Activated naive CD4-positive, alpha-beta T cell treated with anti-CD3 and anti-CD28 coated beads for 36 hours (primary cell): ENCODE results near the gene HEXD. TPM values are rescaled to one million over a fixed set of nuclear protein-coding genes. Genes with fewer than 3 reads are reported as not detected.

Experiments
- CTCF ChIA-PET: fragments of 350-600 bp; sonication (Branson Sonifier 250); formaldehyde crosslinking; loops from one replicate; lab custom pipeline; 2021; ENCODE audit warnings: antibody characterized with exemption; lab: Charles Lee
- DNase-seq: peaks from one replicate; pipeline ENCODE4 v3.0.0-alpha.2; 2020
- H3K27ac Mint-ChIP-seq: one replicate; pipeline ENCODE4 v1.8.0; 2021; ENCODE audit warnings: mild to moderate bottlenecking, mixed read lengths
- H3K27me3 Mint-ChIP-seq: one replicate; pipeline ENCODE4 v1.8.0; 2021; ENCODE audit warnings: low read depth, mixed read lengths
- H3K36me3 Mint-ChIP-seq: one replicate; pipeline ENCODE4 v1.8.0; 2021; ENCODE audit warnings: low read depth, mixed read lengths
- H3K4me1 Mint-ChIP-seq: one replicate; pipeline ENCODE4 v1.8.0; 2021; ENCODE audit warnings: low read depth, mixed read lengths
- H3K4me3 Mint-ChIP-seq: one replicate; pipeline ENCODE4 v1.8.0; 2021; ENCODE audit warnings: mild to moderate bottlenecking, moderate library complexity, mixed read lengths
- H3K9me3 Mint-ChIP-seq: one replicate; pipeline ENCODE4 v1.8.0; 2021; ENCODE audit warnings: mixed read lengths
- intact Hi-C: fragments of 100-400 bp; cut with micrococcal nuclease; formaldehyde crosslinking; loops from one replicate; pipeline ENCODE4 v1.15.1; 2023
- total RNA-seq, 2 experiments: library from RNA; stranded (reverse); gene quantifications; one replicate each; pipeline ENCODE4 v1.2.3, GENCODE V29; 2021

Gene HEXD
- total RNA-seq, 2 experiments from 2014 or later = 22.4 to 26.3 TPM

- Mint-ChIP-seq H3K4me3 (no peak overlapping the region), H3K36me3 (peaks cover 6% of the 10 kb centered on the region), H3K27ac (no peak overlapping the region), H3K9me3 (no peaks in the 10 kb centered on the region), H3K4me1 (peaks cover 3% of the 10 kb centered on the region), H3K27me3 (no peaks in the 10 kb centered on the region)
- intact Hi-C loops = no loop called here
- DNase-seq = no peak
- CTCF ChIA-PET = no interaction called here
These were observed 71.0 kb downstream of the HEXD start for GRCh38 chr17:82489117-82489516.

GRCh38 chr17:82489851-82490511 lies 71.8 kb downstream of the HEXD start:
- Mint-ChIP-seq H3K4me1 (peaks cover 11% of the 10 kb centered on the region), H3K36me3 (peaks cover 6% of the 10 kb centered on the region), H3K4me3 (no peak overlapping the region), H3K27ac (no peak overlapping the region), H3K27me3 (no peaks in the 10 kb centered on the region), H3K9me3 (no peaks in the 10 kb centered on the region)
- intact Hi-C loops = loop anchor here (10.0 kb wide), 2 partner anchors 265 to 375 kb away; partner anchors contain the start of gene TBCD
- CTCF ChIA-PET = no interaction called here
- DNase-seq = no peak

- H3K27me3 Mint-ChIP-seq = no peaks in the 10 kb centered on the region
- no peak overlapping the region for H3K4me3 Mint-ChIP-seq
- DNase-seq = no peak
- CTCF ChIA-PET = no interaction called here
- H3K27ac Mint-ChIP-seq = no peak overlapping the region
- intact Hi-C loops = loop anchor here (10.0 kb wide), 2 partner anchors 264 to 374 kb away; partner anchors contain the start of gene TBCD
- no peaks in the 10 kb centered on the region for H3K9me3 Mint-ChIP-seq
- peaks cover 3% of the 10 kb centered on the region for H3K36me3 Mint-ChIP-seq
- H3K4me1 Mint-ChIP-seq = peaks cover 11% of the 10 kb centered on the region
These were observed 72.5 kb downstream of the HEXD start for GRCh38 chr17:82490512-82491195.

- no peak overlapping the region for H3K27ac Mint-ChIP-seq
- H3K4me1 Mint-ChIP-seq = peaks cover 11% of the 10 kb centered on the region
- H3K9me3 Mint-ChIP-seq = no peaks in the 10 kb centered on the region
- no peaks in the 10 kb centered on the region for H3K27me3 Mint-ChIP-seq
- CTCF ChIA-PET = no interaction called here
- peaks cover 2% of the 10 kb centered on the region for H3K36me3 Mint-ChIP-seq
- no peak overlapping the region for H3K4me3 Mint-ChIP-seq
- intact Hi-C loops = loop anchor here (10.0 kb wide), 2 partner anchors 264 to 374 kb away; partner anchors contain the start of gene TBCD
- DNase-seq = no peak
These were observed 73.0 kb downstream of the HEXD start for GRCh38 chr17:82491196-82491530.

GRCh38 chr17:82491533-82491932 lies 73.4 kb downstream of the HEXD start:
- Mint-ChIP-seq H3K4me3 (no peak overlapping the region), H3K27me3 (no peaks in the 10 kb centered on the region), H3K4me1 (peaks cover 13% of the 10 kb centered on the region), H3K36me3 (peaks cover 2% of the 10 kb centered on the region), H3K9me3 (no peaks in the 10 kb centered on the region), H3K27ac (no peak overlapping the region)
- intact Hi-C loops = loop anchor here (10.0 kb wide), 2 partner anchors 263 to 373 kb away; partner anchors contain the start of gene TBCD
- no peak for DNase-seq
- CTCF ChIA-PET = interaction anchor here (0.6 kb wide), 1 partner anchor 144 kb away, joined by 3 read pairs; no protein-coding TSS in a partner anchor

Other genes with a start within 250 kb of the HEXD start
- 10 to 100 TPM; 40.7 to 43.9 TPM for gene CCDC57, start 205.5 kb upstream of the HEXD start, total RNA-seq
- 10 to 100 TPM; 15.2 to 18.3 TPM for gene SLC16A3, start 189.3 kb upstream of the HEXD start, total RNA-seq
- 100 to 1,000 TPM in 1 of 2 experiments, 10 to 100 TPM in 1; 99.8 to 100 TPM for gene CSNK1D, start 144.6 kb upstream of the HEXD start, total RNA-seq
- 100 to 1,000 TPM; 635 to 646 TPM for gene CD7, start 100.7 kb upstream of the HEXD start, total RNA-seq
- 1 to 10 TPM; 2.8 to 3.8 TPM for gene SECTM1, start 84.6 kb upstream of the HEXD start, total RNA-seq
- gene TEX19, start 59.1 kb upstream of the HEXD start, total RNA-seq = under 1 TPM in 1 of 2 experiments, not detected in 1; 0.21 TPM
- gene UTS2R, start 46.6 kb upstream of the HEXD start, total RNA-seq = not detected
- 10 to 100 TPM; 31.1 to 32.9 TPM for gene OGFOD3, start 239 bp downstream of the HEXD start, total RNA-seq
- 100 to 1,000 TPM; 292 to 294 TPM for gene CYBC1, start 32.4 kb downstream of the HEXD start, total RNA-seq
- gene NARF, start 40.4 kb downstream of the HEXD start, total RNA-seq = 10 to 100 TPM; 64.2 to 69.3 TPM
- gene FOXK2, start 101.4 kb downstream of the HEXD start, total RNA-seq = 10 to 100 TPM; 48.8 to 51.4 TPM
- gene WDR45B, start 230.1 kb downstream of the HEXD start, total RNA-seq = 10 to 100 TPM; 23.2 to 25.0 TPM